Thyroid gland (tissue), 4 donors: Measurements from ENCODE around the gene RASSF7. TPM values are rescaled to one million over a fixed set of nuclear protein-coding genes. Genes with fewer than 3 reads are reported as not detected.

ENCODE experiments used
- DNase-seq, 2 donors: peaks; one replicate each; pipeline ENCODE4 v3.0.0-alpha.2; 2019
- H3K27ac ChIP-seq, 3 donors: fragments of 200-600 bp; sonication (generic); 1 replicate in 2 of 3; 2 replicates in 1 of 3; pipeline ENCODE4 v1.5.1; 2016 to 2019; ENCODE audit warnings: mild to moderate bottlenecking in 1 of 3, moderate library complexity in 1 of 3
- H3K27me3 ChIP-seq: fragments of 200-600 bp; sonication (generic); one replicate; pipeline ENCODE4 v1.5.1; 2019
- H3K36me3 ChIP-seq, 2 donors: fragments of 200-600 bp; sonication (generic); one replicate each; pipeline ENCODE4 v1.5.1; 2016 to 2019
- H3K4me1 ChIP-seq, 2 donors: fragments of 200-600 bp; sonication (generic); one replicate each; pipeline ENCODE4 v1.5.1; 2017 to 2019
- H3K4me3 ChIP-seq, 3 donors: fragments of 200-600 bp; sonication (generic); replicated peaks in 1 of 3; 1 replicate in 2 of 3; 2 replicates in 1 of 3; pipeline ENCODE4 v1.5.1; 2016; ENCODE audit warnings: mild to moderate bottlenecking in 1 of 3
- H3K9me3 ChIP-seq: fragments of 200-600 bp; sonication (generic); one replicate; pipeline ENCODE4 v1.5.1; 2017
- CTCF ChIP-seq, 6 experiments: fragments of 200-600 bp in 3 of 6; fragments of 450-650 bp in 3 of 6; sonication (generic) in 3 of 6; IDR thresholded peaks; one replicate each; pipeline ENCODE4 v1.5.1; 2016 to 2019; ENCODE audit warnings: antibody characterized with exemption in 6 of 6, mild to moderate bottlenecking in 2 of 6, inconsistent platforms in 1 of 6, moderate library complexity in 1 of 6
- POLR2A ChIP-seq, 2 donors: fragments of 450-650 bp; IDR thresholded peaks; one replicate each; pipeline ENCODE4 v1.6.1; 2017; ENCODE audit warnings: antibody characterized with exemption in 2 of 2, mild to moderate bottlenecking in 2 of 2, moderate library complexity in 1 of 2
- WGBS, 2 donors: methylation state at CpG; one replicate each; pipeline ENCODE4 v1.1.5; 2017; 5-methylcytosine and 5-hydroxymethylcytosine counted together
- intact Hi-C: fragments of 100-400 bp; cut with DNase I; formaldehyde crosslinking; loops from one replicate; pipeline ENCODE4 v1.15.1; 2023
- total RNA-seq, 4 donors: library from RNA; depleted of rRNA; stranded (reverse); fragments of >200 nt; gene quantifications; one replicate each; pipeline ENCODE4 v1.2.3, GENCODE V29; 2016

Gene RASSF7
- total RNA-seq, 4 donors from 2014 or later, result 18.6 to 60.0 (median 24.8) TPM

- no peak overlapping the region for H3K4me3 ChIP-seq
- intact Hi-C loops, result loop anchor here (5.0 kb wide), 1 partner anchor 49 kb away; no protein-coding TSS in a partner anchor
- no peak for DNase-seq
These were observed 2.5 kb downstream of the RASSF7 start for GRCh38 chr11:563066-563811.

GRCh38 chr11:563812-564578, 3.2 kb downstream of the RASSF7 start:
- Histone ChIP-seq H3K27me3 (no peaks in the 10 kb centered on the region), H3K4me3 (no peak overlapping the region), H3K9me3 (no peaks in the 10 kb centered on the region), H3K27ac (no peak overlapping the region), H3K4me1 (peaks cover 17 to 24% of the 10 kb centered on the region in 2 donors), H3K36me3 (no peaks in the 10 kb centered on the region)
- 90 to 96% methylated on average over 8 of the region's 12 CpGs for WGBS, 2 donors
- no peak for DNase-seq
- no peak for TF ChIP-seq POLR2A (IDR thresholded peaks at IDR 0.05)
- no peak for TF ChIP-seq CTCF (IDR thresholded peaks at IDR 0.05)
- intact Hi-C loops, result loop anchor here (5.0 kb wide), 1 partner anchor 48 kb away; no protein-coding TSS in a partner anchor

More at GRCh38 chr11:563066-563811, 2.5 kb downstream of the RASSF7 start:
- no peak for TF ChIP-seq CTCF (IDR thresholded peaks at IDR 0.05)
- no peak for TF ChIP-seq POLR2A (IDR thresholded peaks at IDR 0.05)
- WGBS, 2 donors, result 92 to 93% methylated on average over 3 to 14 of the region's 18 CpGs
- no peaks in the 10 kb centered on the region for H3K9me3 ChIP-seq
- H3K4me1 ChIP-seq, result peaks cover 16 to 22% of the 10 kb centered on the region in 2 donors
- no peaks in the 10 kb centered on the region for H3K27me3 ChIP-seq
- H3K27ac ChIP-seq, result no peak overlapping the region
- no peaks in the 10 kb centered on the region for H3K36me3 ChIP-seq

- WGBS, 2 donors, result 91 to 100% methylated on average over 6 to 9 of the region's 12 CpGs
- intact Hi-C loops, result no loop called here
- no peak for TF ChIP-seq CTCF (IDR thresholded peaks at IDR 0.05)
- TF ChIP-seq POLR2A (IDR thresholded peaks at IDR 0.05), result no peak
- DNase-seq, result no peak
- H3K36me3 ChIP-seq, result no peaks in the 10 kb centered on the region
- no peaks in the 10 kb centered on the region for H3K9me3 ChIP-seq
- H3K27ac ChIP-seq, result no peak overlapping the region
- H3K27me3 ChIP-seq, result no peaks in the 10 kb centered on the region
- peaks cover 15 to 21% of the 10 kb centered on the region in 2 donors for H3K4me1 ChIP-seq
- no peak overlapping the region for H3K4me3 ChIP-seq
These were observed 5.2 kb downstream of the RASSF7 start for GRCh38 chr11:565921-566509.

- intact Hi-C loops, result no loop called here
- H3K27ac ChIP-seq, result no peak overlapping the region
- H3K4me3 ChIP-seq, result no peak overlapping the region
- H3K4me1 ChIP-seq, result peaks cover 10 to 20% of the 10 kb centered on the region in 2 donors
- H3K9me3 ChIP-seq, result no peaks in the 10 kb centered on the region
- TF ChIP-seq POLR2A (IDR thresholded peaks at IDR 0.05) (no peak), CTCF (IDR thresholded peaks at IDR 0.05) (no peak)
- no peak for DNase-seq
- no peaks in the 10 kb centered on the region for H3K36me3 ChIP-seq
- 94% methylated on average over 14 to 16 of the region's 18 CpGs for WGBS, 2 donors
- no peaks in the 10 kb centered on the region for H3K27me3 ChIP-seq
These were observed 6.3 kb downstream of the RASSF7 start for GRCh38 chr11:567011-567628.
